Epithelial cell of proximal tubule (primary cell): ENCODE measurements around the gene WDR77. TPM values are rescaled to one million over a fixed set of nuclear protein-coding genes. Genes with fewer than 3 reads are reported as not detected.

Experiments
- DNase-seq: peaks from one replicate; pipeline ENCODE4 v3.0.0-alpha.2; 2011; ENCODE audit warnings: low read depth
- H3K4me3 ChIP-seq: 2 replicates; pipeline ENCODE4 v1.5.1; 2011; ENCODE audit warnings: low read depth, mild to moderate bottlenecking, low read length
- CTCF ChIP-seq: conservative IDR thresholded peaks from 2 replicates; pipeline ENCODE4 v1.5.1; 2012; ENCODE audit warnings: low read depth, mild to moderate bottlenecking, low read length
- total RNA-seq: library from RNA; depleted of rRNA; stranded (reverse); fragments of >200 nt; gene quantifications from 2 replicates; pipeline ENCODE4 v1.2.3, GENCODE V29; 2015

The WDR77 gene
- total RNA-seq, 1 donor from 2014 or later: 79.4 TPM

GRCh38 chr1:111453706-111454105 is 4.7 kb upstream of the WDR77 start:
- TF ChIP-seq CTCF: no peak
- DNase-seq: no peak
- H3K4me3 ChIP-seq: no peak overlapping the region

GRCh38 chr1:111452581-111452980 is 3.5 kb upstream of the WDR77 start:
- no peak for TF ChIP-seq CTCF

GRCh38 chr1:111450185-111450584 is 1.1 kb upstream of the WDR77 start:
- no peak for DNase-seq
- H3K4me3 ChIP-seq: peak overlapping the region; percentile 94
- TF ChIP-seq CTCF: no peak

More at GRCh38 chr1:111452581-111452980, 3.5 kb upstream of the WDR77 start:
- DNase-seq: no peak
- no peak overlapping the region for H3K4me3 ChIP-seq

- TF ChIP-seq CTCF: no peak
- peak overlapping the region; percentile 94 for H3K4me3 ChIP-seq
- DNase-seq: no peak
Observed at GRCh38 chr1:111449703-111450017, 604 bp upstream of the WDR77 start.

GRCh38 chr1:111448482-111448917 is 556 bp downstream of the WDR77 start:
- no peak for TF ChIP-seq CTCF
- DNase-seq: no peak
- peak overlapping the region; percentile 94 for H3K4me3 ChIP-seq

GRCh38 chr1:111446967-111447892 is 1.8 kb downstream of the WDR77 start:
- TF ChIP-seq CTCF: no peak
- DNase-seq: no peak
- H3K4me3 ChIP-seq: peak overlapping the region; percentile 94

GRCh38 chr1:111446546-111446945 is 2.5 kb downstream of the WDR77 start:
- no peak for TF ChIP-seq CTCF
- H3K4me3 ChIP-seq: no peak overlapping the region
- DNase-seq: no peak
